GM21619 (cell line): ENCODE data around the gene C1QB.
"Not testable (repeated sequence)": the region's sequence is repeated elsewhere in the genome, so short reads cannot be mapped to it uniquely, and the experiment has no call there.

ENCODE experiments used
- ATAC-seq: cut with Tn5 transposase; IDR thresholded peaks from one replicate; pipeline ENCODE4 v1.9.1; 2021; ENCODE audit not compliant: unreplicated experiment

The C1QB gene

DNA sequence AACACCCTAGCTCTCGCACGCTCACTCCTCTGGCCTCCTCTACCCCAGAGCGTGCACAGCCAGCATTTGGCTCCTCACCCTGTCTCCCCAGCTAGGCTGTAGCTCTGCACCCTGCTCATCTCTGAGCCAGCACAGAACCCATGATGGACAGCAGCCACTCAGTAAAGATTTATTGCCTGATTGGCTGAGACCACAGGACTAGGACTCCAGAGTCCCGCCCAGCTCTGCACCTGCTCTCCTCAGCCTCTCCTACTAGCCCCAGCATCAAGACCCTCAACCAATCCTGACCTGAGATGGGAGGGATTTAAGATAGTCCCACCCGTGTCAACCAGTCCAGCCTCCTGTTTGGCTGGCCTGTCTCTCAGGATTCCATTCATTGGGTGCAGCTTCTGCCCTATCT, 9.3 kb downstream of the C1QB start:
- ATAC-seq: no peak

DNA sequence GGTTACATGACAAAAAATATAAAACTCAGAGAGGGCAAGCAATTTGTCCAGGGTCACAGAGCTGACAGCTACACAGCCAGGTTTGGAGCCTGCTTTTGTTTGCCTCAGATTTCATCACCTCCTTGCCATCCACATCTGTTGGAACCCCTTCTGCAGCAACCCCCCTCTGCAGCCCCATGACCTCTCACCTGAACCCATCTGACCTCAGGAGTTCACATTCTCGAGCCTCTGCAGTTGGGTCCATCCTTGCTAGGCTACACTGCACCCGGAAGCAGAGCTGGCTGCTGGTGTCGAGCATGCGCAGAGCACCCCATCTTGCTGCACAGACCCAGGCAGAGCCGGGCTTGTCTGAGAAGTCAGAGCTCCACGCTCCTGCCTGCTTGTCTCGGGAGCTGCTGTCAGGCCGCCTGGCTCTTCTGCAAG, 10.0 kb downstream of the C1QB start:
- ATAC-seq: no peak

DNA sequence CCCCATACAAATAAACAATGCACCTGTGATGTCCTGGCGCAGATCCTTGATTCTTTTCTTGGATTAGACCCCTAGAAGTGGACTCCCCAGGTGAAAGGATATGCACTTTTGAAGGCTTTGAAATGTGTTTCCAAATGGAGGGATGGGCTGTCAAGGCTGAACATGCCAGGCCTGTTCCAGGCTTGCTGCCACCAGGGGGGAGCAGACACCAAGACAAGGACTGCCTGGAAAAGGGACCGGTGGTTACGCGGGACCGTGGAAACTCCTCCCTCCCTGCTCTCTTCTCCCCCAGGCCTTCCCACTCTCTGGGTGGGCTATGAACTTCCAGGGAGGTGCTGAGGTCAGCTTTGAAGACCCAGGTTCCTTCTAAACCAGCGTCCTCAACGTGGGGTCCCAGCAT, 12.7 kb downstream of the C1QB start:
- ATAC-seq: no peak

DNA sequence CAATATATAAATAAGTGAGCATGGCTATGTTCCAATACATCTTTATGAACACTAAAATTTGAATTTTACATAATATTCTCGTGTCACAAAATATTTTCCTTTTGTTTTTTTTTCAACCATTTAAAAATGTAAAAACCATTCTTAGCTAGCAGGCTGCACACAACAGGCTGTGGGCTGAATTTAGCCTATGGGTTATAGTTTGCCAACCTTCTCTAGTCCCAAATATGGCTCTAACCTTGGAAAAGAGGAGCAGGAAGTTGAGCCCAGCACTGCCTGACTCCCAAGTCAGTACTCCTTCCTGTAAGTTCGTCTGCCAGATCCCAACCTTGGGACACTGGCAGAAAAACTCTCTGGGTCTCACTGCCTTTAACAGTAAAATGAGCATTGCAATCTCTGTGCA, 13.4 kb downstream of the C1QB start:
- ATAC-seq: no peak

DNA sequence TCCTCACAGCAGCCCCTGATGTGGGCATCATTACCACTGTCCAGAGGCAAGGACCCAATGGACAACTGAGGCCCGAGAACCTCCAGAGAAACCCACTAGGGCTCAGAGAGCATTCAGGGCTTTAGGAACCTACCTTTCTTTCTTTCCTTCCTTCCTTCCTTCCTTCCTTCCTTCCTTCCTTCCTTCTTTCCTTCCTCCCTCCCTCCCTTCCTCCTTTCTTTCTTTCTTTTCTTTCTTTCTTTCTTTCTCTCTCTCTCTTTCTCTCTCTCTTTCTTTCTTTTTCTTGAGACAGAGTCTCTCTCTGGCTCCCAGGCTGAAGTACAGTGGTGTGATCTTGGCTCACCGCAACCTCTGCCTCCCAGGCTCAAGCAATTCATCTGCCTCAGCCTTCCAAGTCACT, 15.8 kb downstream of the C1QB start:
- ATAC-seq: not testable (repeated sequence)

DNA sequence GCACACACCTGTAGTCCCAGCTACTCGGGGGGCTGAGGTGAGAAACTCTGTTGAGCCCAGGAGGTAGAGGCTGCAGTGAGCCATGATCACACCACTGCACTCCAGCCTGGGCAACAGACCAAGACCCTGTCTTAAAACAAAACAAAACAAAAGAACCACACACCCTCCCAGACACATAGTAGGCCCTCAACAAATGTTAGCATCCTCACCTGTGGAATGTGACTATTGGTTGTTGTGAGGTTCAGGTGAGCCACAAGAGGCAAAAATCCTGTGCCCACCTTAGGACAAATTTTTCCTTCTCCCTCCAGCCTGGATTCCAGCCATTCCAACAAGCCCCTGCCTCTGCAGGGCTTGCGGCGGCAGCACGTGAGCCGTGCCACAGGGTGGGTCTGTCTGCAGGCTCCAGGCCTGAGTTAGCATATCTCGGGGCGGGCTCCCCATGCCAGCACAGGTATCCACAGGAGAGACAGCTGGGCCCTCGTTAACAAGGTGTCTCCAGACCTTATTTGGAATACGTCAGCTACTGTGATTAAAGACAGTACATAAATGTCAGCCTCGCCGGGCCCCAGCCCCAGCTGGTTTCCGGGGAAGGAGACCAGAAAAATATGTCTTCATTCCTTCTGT, 17.4 kb downstream of the C1QB start:
- ATAC-seq: no peak

DNA sequence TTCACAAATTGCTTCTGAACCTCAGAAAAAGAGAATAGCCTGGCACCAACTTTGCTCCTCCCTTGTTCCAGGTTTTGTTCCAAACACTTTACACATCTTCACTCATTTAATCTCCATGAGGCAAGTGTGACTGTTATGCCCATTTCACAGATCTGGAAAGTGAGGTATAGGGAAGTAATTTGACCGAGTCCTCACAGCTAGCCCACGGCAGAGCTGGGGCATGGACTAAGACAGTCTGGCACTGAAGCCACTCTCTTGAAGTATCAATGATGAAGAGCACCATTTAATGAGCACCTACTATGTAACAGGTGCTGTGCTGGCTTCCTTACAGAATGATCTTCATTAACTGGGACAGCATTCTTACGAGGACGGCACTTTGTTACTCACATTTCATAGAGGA, 19.0 kb downstream of the C1QB start:
- no peak for ATAC-seq

DNA sequence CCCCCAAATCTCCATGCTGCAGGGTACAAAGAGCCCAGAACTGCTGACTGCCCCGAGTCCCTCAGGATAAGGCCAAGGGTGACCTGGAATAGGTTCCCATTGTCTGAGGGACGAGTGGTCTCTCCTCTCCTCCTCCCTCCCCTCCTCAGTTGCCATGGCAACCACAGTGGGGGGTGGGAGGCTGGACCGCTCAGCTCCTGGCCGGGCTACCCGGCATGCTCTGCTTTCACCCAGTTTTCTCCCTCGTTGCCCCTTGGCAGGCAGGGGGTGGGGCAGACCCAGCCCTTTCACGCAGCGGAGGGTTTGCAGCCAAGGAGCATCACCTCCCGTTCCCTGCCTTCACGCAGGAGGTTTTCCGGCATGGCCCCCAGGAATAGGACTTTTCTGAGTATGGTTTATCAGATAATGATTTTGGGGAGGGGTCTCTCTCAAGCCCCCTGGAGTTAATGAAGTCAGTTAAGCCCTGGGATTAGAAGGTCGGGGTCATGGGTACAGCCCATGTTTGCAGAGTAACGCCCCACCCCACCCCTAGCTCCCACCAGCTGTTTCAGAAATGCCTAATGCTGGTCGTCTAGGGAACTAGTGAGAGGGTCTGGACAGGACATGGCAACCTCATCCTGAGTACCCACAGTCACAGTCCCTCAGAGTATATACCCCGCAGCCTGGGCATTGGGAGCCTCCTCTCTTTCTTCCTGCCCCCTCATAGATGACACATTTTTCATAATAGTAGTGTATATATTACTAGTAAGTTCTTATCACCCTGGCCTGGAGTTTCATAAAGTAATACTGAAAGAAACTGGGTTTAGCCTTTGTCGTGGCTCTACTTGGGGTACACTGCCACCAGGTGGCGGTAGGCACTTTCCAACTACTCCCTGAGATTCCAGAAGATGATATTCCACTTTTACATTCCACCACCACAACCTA, 20.7 kb downstream of the C1QB start:
- no peak for ATAC-seq

DNA sequence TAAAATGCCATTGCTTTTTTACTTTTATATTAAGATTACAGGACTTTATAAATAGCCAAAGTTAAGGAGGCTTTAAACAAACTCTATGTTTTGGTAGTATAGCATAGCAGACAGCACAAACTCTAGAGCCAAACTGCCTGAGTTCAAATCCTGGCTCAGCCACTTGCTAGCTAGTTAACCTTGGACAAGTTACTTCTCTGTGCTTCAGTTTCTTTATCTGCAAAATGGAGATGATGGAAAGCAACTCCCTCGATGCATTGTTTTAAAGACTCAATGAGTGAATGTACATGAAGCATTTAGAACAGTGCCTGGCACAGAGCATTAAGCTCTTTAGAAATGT, 21.3 kb downstream of the C1QB start:
- no peak for ATAC-seq

DNA sequence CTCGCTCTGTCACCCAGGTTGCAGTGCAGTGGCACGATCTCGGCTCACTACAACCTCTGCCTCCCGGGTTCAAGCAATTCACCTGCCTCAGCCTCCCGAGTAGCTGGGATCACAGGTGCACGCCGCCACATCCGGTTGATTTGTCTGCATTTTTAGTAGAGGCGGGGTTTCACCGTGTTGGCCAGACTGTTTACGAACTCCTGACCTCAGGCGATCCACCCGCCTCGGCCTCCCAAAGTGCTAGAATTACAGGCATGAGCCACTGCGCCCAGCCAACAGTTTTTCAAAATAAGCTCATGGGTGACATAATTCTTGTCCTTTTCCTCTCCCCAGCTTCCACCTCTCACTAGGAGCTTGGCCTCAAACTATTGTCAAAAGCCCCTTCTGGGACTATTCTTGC, 23.1 kb downstream of the C1QB start:
- ATAC-seq: not testable (repeated sequence)

DNA sequence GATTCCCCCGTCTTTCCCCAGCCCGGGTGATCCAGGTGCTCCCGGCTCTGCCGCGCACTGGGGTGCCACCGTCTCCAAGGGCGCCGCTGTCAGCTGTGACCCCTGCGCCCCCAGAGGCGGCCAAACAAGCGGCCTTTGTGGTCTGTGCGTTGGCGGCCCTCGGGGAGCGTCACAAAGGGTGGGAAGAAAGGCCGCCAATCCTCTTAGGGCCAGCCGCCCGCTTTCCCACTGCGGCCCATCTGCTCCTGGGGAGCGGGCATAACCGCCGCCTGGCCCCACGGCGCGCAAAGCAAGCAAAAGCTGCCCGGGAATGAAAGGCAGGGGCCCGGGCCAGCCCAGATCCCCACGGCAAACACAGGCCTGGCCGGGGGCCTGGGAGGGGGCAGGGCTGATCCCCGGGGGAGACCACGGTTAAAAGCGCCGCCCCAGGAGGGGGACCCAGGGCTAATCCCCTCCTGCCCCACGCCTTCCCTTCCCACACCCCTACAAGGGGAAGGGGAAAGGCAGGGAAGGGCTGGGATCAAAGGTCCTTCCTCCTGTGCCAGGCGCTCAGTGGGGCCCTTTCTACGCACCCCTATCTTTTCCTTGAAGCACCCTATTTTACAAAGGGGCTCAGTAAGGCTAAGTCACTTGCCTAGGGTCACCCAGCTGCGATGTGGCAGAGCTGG, 24.0 kb downstream of the C1QB start:
- ATAC-seq: no peak

DNA sequence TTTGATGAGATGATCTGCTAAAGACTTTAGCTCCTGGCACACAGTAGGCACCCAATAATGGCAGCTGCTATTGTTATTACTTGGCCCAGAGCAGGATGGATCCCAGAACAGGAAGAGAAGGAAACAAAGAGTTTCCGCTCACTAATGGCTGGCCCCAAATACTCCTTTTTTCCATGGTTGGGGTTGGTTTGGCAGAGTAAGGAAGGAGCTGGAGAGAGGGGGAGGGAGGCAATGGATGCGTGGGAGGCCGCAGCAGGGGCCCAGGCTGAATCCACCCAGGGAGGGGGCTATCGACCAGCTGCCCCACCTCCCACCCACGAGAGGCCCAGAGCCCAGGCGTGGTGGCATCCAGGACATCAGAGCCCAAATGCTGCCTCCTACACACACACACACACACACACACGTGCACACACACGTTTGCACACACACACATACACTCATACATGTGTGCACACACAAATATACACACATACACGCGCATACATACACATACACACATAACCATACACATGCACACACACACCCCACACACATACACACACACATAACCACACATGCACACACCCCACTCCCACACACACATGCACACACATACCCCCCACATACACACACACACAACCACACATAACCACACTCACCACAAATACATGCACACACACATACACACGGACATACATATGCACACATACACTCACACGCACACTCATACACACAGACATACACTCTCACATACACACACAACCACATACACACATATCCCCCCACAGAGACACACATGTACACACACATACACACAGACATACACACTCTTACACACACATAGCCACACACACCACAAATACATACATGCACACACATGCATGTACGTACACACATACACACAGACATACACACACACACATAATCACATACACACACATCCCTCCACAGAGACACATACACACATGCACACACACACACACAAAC, 25.2 kb downstream of the C1QB start:
- ATAC-seq: no peak

DNA sequence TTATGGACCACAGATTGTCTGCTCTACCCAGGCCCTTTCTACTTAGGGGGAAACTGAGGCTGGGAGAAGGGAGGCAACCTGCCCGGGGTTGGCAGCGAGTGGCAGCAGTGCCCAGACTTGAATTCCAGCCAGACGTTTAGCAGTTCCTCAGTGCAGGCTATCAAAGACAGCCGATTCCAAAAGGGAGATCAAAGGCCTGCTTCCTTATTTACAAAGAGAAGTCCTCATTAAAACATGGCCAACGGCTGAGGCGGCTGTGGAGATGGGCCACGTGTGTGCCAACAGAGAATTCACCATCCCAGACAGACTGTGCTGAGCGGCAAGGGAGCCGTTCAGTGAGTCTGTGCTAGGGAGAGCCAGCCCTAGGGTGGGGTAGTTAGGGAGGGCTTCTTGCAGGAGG, 27.7 kb downstream of the C1QB start:
- ATAC-seq: no peak

DNA sequence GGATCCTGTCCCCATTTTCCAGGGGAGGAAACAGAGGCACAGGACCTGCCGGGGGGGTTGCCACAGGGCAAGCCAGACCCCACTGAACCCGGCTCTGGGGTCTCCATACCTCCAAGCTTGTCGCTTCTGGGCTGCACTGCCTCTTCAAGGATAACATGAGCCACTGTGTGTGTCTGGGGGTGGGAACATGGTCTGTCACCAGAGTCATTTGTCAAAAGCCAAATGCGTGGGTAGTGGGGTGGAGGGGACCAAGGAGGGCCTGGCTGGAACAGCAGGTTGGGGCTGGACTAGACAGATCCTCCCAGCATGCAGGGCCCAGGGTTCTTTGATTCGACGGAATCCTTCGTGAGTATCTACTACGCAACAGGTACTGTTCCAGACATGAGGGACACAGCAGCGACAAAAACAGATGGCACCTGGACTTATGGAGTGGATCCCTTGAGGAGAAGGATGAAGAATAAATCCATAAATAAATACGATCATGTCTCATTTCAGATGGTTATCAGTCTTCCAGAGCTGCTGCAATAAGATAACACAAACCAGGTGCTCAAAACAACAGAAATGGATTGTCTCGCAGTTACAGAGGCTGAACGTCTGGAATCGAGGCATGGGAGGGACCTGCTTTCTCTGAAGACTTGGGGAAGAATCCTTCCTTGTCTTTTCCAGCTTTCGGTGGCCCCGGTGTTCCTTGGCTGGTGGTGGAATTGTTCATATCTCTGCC, 28.7 kb downstream of the C1QB start:
- no peak for ATAC-seq

DNA sequence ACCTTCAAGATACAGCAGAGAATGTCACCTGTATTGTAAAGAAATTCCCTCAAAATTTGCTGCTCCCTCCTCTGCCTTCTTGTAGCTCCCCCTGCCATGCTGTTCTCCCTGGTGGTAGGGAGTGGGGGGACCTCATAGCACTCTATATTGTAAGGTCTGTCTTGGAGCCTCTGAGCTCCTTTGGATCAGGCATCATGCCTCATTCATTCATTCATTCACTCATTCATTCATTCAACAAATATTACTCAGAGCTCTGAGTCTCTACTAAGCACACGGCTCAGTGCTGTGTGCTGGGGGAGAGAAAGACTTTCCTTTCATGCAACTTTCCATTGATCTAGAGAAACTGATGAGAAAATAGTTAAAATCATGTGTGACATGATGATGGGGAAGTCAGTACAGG, 30.5 kb downstream of the C1QB start:
- ATAC-seq: no peak

DNA sequence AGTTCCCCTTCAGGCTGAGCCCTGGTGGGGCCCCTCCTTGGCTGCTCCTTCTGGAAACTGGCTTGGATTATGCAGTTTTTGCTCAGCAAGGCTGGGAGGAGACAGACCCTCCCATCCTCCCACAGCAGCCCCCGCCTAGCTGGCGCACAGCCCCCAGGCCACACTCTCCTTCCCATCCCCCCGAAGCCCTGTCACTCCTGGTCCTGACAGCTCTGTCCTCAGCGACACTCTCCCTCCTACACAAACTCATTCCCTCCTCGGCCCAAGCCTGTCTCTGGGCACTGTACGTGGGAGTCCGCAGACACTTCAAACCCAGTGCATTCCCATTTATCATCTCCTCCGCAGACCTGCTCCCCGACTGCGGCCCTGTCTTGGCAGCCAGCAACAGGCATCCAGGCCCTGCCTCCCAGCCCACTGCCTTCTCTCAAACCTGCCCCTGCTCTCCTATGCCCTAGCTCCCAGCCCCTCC, 32.6 kb downstream of the C1QB start:
- ATAC-seq: no peak

DNA sequence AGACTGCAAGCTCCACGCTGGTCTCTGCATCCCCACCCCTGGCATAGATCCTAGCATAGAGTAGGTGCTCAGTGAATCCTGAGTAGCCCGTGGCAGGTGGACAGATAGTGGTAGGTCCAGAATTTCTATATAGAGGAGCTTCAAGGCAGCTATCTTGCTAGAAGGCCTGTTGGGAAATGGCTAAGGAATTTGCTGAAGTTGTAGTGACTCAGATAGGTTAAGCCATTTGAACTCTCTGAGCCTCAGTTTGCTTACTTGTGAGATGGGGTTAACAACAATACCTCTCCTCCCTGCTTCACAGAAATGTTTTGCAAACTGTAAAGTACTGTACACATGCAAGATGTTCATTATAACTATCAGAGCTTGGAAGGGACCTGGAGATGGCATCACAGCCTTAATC, 34.2 kb downstream of the C1QB start:
- ATAC-seq: no peak

DNA sequence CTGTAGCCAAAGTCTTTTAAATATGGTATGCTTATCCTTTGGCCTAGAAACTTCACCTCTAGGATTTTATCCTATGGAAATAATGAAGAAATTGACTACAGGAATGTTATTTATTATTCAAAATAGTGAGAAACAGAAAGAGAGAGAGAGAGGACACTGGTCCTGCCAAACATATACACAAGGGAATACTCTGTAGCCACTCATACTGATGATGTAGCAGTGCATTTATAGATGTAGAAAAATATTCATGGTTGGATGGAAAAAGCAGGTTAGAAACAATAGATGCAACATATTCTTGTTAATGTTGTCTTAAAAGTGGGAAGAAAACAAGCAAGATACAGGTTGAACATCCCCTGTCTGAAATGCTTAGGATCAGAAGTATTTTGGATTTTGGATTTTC, 35.4 kb downstream of the C1QB start:
- ATAC-seq: no peak

DNA sequence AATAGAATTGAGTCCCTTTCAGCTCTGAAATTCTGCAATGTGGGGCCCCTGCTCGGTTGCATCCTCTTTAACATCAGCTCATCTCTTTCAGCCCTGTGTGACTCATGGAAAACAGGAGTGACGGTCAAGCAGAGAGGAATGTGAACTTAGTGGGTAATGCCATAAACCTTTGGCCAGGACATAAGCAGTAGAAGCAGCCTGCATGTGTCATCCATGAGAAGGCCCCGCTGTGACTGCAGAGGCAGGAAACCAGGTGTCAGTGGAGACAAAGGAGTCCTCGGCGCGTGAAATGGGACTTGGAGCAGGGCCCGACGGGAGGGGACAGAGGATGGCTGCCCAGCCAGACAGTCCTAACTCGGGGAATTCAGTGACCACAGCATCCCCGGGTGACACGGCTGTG, 36.5 kb downstream of the C1QB start:
- no peak for ATAC-seq

DNA sequence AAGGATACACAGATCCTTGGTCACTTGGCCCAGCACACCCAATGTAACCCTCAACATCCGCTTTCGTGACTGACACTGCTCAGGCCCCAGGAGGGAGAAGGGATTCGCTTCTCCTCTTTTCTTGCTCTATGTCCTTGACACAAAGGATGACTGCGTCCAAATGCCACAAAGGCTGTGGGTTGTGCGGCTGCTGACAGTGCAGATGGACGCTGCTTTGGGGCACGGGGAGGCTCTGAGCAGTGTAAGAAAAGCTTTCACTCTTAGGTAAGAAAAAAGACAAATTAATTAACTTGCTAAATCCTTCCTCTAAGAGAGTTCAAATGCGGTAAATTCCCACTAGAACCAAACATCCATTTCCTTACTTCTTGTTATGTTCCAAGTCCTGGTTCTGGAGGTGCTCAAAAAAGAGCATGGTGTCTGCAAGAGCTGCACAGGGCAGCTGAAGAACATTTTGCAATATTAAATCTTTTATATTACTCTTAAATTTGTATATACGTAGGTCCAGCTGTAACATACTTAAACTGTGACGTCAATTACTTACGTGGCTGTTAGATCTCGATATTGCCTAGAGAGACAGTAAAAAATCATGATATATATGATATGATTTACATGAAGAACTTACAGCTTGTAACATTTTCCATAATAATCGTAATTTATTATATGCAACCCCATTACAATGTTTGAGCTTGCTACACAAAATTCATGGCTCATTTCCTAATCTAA, 38.2 kb downstream of the C1QB start:
- ATAC-seq: no peak
